C4-2B (cell line): ENCODE data around the gene TAF11L6.
"Not testable (repeated sequence)": the region's sequence is repeated elsewhere in the genome, so short reads cannot be mapped to it uniquely, and the experiment has no call there.

ENCODE experiments used
- H3K27ac ChIP-seq: fragments of 450-650 bp; 2 replicates; pipeline ENCODE4 v1.5.1; 2017
- ZFX ChIP-seq: fragments of 450-650 bp; IDR thresholded peaks from 2 replicates; pipeline ENCODE4 v1.6.1; 2017
- TF ChIP-seq, protein P1 (sequence below): fragments of 450-650 bp; conservative IDR thresholded peaks from 2 replicates; pipeline ENCODE4 v1.5.1; 2017; ENCODE audit warnings: mild to moderate bottlenecking

The TAF11L6 gene

DNA sequence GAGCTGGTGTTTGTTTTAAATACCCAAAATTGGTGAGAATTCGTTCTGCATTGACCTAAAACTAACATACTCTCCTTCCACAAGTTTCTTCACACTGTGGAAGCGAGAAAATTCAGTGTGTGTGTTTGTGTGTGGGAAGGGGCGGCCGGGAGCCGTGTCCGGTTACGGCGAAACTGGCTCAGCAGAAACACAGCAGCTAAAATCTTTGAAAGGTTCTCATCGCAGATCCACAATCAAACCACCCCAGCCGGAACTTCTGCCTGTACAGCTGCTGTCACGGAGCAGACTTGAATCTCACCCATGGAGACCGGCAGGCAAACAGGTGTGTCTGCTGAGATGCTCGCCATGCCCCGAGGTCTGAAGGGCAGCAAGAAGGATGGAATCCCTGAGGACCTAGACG, at the start of gene TAF11L6:
TSS of gene TAF11L6 (plus strand) at position 301 of the 400 bp plus-strand sequence.
- not testable (repeated sequence) for H3K27ac ChIP-seq

DNA sequence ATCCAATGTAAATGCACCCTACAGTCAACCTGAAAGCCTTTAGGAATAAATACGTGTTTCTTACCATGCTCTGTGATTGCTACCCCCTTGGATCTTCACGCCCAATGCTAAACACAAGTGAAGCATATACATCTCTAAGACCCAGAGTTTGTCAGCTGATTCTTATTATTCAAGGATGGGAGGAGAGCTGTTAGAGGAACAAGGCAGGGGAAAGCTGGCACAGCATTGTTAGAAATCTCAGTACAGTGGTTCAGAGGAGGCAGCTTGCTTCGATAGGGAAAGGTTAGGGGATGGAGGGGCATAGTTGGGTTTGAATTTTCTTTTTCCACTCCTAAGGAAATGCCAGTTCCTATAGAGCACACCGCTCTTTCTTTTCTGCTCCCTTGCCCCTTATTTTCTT, 47.1 kb upstream of the TAF11L6 start:
- TF ChIP-seq ZFX = no peak
- TF ChIP-seq, protein P1, sequence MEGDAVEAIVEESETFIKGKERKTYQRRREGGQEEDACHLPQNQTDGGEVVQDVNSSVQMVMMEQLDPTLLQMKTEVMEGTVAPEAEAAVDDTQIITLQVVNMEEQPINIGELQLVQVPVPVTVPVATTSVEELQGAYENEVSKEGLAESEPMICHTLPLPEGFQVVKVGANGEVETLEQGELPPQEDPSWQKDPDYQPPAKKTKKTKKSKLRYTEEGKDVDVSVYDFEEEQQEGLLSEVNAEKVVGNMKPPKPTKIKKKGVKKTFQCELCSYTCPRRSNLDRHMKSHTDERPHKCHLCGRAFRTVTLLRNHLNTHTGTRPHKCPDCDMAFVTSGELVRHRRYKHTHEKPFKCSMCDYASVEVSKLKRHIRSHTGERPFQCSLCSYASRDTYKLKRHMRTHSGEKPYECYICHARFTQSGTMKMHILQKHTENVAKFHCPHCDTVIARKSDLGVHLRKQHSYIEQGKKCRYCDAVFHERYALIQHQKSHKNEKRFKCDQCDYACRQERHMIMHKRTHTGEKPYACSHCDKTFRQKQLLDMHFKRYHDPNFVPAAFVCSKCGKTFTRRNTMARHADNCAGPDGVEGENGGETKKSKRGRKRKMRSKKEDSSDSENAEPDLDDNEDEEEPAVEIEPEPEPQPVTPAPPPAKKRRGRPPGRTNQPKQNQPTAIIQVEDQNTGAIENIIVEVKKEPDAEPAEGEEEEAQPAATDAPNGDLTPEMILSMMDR = no peak
- H3K27ac ChIP-seq = no peak overlapping the region

DNA sequence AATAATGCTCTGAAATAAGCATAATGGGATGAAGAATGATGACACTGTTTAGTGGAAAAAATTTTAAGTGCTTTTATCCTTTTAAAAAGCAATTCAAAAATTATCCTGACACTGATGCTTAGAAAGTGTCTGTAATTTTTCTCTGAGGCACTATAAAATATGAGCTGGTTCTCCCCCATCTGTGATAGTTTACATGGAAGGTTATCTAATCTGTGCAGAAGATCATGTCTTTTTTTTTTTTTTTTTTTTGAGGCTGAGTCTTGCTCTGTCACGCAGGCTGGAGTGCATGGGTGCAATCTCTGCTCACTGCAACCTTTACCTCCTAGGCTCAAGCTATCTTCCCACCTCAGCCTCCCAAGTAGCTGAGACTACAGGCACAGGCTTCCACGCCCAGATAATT, 45.7 kb upstream of the TAF11L6 start:
- H3K27ac ChIP-seq = no peak overlapping the region
- no peak for TF ChIP-seq ZFX
- TF ChIP-seq, protein P1 = no peak

DNA sequence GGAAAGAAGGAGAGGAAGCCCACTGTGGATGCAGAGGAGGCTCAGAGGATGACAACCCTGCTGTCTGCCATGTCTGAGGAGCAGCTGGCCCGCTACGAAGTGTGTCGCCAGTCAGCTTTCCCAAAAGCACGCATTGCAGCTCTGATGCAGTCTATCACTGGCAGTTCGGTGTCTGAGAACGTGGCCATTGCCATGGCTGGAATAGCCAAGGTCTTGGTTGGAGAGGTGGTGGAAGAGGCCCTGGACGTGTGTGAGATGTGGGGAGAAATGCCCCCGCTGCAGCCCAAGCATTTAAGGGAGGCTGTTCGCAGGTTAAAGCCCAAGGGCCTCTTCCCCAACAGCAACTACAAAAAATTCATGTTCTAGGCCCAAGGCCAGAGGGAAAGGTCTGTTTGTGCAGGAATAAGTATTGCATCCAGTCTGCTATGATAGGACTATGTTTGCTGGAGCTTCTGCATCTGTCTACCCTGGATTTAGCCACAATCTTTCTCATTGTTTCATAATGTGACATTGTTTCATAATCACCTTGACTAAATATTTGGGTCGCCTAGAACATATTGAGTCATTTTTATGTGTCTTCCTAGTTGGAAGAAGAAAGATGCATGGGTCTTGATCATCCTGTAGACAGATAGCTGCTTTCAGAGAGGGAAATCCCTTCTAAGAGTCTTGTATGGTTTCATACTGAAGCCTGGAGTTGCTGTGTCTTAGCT, 41.9 kb upstream of the TAF11L6 start:
- not testable (repeated sequence) for H3K27ac ChIP-seq

DNA sequence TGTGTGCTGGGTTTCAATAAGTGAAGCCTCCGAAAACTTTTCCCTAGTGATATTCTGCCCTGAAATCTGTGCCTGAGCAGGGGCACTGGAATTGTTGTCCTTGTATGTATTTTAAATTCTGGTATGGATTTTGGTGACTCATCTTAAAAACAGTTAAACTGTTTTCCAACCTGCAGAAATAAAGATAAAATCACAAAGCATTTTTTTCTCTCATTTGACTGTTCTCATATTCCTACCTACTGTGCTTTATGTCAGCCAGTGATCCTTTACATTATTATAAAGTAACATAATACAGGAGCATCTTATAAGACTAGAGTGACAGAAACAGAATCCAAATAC, 41.3 kb upstream of the TAF11L6 start:
- TF ChIP-seq ZFX = no peak
- TF ChIP-seq, protein P1 = no peak
- no peak overlapping the region for H3K27ac ChIP-seq

DNA sequence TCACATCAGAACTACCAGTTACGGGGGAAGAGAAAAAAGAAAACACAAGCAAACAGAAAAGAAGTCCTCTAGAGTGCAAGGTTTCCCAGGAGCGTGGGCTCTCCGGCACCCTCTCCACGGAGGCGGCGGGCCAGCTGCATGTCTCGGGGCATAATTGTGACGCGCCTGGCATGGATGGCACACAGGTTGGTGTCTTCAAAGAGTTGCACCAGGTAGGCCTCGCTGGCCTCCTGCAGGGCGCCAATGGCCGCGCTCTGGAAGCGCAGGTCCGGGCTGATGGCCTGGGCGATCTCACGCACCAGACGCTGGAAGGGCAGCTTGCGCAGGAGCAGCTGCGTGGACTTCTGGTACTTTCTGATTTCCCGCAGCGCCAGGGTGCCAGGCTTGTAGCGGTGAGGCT, 37.2 kb upstream of the TAF11L6 start:
- not testable (repeated sequence) for H3K27ac ChIP-seq

DNA sequence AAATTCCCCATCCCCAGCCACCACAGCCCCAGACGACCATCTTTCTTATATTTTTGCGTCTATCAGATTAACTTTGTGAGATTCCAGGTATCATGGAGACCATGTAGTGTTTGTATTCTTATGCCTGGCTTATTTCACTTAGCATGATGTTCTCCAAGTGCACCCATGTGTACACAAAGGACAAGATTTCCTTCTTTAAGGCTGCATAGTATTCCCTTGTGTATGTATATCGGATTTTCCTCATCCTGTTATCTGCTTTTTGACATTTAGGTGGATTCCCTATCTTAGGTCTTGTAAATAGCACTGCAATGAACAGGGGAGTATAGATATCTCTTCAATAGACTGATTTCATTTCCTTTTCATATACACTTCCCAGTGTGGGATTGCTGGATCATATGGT, 35.7 kb upstream of the TAF11L6 start:
- TF ChIP-seq, protein P1 = no peak
- TF ChIP-seq ZFX = no peak
- no peak overlapping the region for H3K27ac ChIP-seq

DNA sequence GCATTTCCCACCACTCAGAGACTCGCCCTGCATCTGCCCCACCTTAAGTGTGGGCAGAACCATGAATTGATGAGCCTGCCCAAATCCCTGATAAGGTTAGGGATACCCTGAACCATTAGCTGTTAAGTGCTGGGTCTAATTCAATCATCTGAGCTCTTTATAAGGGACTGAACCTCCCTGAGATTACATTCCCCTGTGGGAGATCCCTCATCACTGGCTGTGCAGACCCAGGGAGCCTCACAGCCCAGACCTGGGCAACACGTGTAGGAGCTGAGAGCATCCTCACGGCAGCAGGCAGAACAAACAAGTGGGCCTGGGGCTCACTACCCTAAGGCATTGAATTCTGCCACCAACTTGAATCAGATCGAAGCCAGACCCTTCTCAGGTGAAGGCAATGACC, 31.0 kb upstream of the TAF11L6 start:
- no peak for TF ChIP-seq ZFX
- TF ChIP-seq, protein P1 = no peak
- H3K27ac ChIP-seq = no peak overlapping the region

DNA sequence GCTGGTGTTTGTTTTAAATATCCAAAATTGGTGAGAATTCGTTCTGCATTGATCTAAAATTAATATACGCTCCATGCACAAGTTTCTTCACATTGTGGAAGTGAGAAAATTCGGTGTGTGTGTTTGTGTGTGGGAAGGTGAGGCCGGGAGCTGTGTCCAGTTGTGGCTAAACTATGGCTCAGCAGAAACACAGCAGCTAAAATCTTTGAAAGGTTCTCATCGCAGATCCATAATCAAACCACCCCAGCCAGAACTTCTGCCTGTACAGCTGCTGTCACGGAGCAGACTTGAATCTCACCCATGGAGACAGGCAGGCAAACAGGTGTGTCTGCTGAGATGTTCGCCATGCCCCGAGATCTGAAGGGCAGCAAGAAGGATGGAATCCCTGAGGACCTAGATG, 30.5 kb upstream of the TAF11L6 start, which contains the start of gene TAF11L2:
TSS of gene TAF11L2 (plus strand) at position 301 of the 400 bp plus-strand sequence.
- not testable (repeated sequence) for H3K27ac ChIP-seq
